AG08395 (cell line): Measurements from ENCODE around the gene EPHA10.
"Not testable (repeated sequence)": the region's sequence is repeated elsewhere in the genome, so short reads cannot be mapped to it uniquely, and the experiment has no call there.

Experiments used
- DNase-seq: peaks from one replicate; pipeline ENCODE4 v3.0.0; 2012; ENCODE audit warnings: mixed read lengths, low spot score

Gene EPHA10

DNA sequence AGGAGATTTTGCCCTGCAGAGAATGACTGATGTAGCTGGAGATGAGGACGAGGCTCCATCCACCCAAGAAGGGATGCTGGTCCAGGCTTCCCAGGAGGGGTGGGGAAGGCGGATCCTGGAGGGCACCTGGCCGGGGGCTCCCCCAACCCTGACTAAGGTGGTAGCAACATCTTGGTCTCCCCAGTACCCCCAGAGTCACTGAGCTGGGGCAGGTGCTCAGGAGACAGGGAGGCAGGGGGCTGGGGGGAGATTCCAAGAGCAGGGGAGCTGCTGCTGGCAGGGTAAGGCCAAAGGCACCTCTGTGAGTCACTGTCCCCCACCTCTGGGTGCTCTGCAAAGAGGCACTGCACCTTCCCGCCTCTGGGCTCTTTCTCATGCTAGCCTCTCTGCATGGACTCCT lies 48.6 kb downstream of the EPHA10 start:
- DNase-seq: no peak

DNA sequence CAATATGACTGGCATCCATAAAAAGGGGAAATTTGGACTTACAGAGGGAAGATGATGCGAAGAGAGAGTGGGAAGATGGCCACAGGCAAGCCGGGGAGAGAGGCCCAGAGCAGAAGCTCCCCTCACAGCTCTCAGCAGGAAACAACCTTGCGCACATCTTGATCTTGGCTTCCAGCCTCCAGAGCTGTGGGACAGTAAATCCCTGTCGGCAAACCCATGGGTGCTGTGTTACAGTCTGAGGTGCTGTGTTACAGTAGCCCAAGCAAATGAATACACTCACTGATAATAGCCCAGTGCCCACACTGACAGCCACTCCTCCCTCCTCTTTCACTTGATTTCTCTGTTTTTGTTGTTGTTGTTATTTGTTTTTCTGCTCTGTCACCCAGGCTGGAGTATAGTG lies 50.2 kb downstream of the EPHA10 start:
- DNase-seq: no peak

DNA sequence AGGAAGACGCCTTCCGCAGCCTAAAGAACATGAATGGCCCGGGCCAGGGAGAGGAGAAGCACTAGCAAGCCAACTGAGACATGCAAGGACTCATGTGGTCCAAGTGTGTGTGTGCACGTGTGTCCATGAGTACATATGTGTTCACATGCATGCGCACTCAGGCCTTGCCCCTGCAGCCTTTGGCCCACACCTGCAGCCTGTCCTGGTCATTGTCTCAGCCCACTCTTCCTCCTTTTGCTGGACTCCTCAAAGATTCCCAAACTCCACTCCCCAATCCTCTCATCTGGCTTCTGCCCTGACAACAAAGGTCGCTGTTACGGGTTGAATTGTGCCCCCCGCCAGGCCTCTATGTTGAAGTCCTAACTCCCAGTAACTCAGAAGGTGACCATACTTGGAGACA lies 50.7 kb downstream of the EPHA10 start:
- DNase-seq: no peak

DNA sequence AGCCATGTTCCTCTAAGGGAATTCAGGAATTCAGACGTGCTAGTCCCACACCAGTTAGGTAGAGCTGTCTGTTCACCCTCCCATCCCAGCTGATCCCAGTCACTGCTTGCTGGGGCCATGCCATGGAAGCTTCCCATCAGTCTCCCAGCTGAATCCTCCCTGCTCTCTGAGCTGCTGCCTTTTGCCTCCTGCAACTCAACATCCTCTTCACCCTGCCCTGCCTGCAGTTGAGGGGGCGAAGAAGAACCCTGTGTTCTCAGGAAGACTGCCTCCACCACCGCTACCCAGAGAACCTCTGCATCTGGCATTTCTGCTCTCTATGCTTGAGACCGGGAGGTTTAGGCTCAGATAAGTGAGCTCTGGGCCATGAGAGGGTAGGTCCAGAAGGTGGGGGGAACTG lies 56.4 kb downstream of the EPHA10 start:
- DNase-seq: no peak

DNA sequence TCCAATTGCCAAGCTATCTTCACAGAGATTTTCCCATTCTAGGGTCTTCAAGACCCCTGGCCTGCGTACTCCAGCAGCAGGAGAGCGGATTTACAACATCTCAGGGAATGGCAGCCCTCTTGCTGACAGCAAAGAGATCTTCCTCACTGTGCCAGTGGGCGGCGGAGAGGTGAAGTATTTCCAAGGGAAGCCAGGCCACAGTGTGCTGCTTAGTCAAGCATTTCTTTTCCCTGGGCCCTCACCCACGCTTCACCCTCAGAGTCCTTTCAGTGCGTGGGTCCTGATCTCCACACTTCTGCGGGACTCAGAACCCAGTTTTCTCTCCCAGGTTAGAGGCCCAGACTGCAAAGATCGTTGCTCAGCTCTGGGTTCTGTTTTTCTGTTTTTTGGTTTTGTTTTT lies 59.5 kb downstream of the EPHA10 start:
- no peak for DNase-seq

DNA sequence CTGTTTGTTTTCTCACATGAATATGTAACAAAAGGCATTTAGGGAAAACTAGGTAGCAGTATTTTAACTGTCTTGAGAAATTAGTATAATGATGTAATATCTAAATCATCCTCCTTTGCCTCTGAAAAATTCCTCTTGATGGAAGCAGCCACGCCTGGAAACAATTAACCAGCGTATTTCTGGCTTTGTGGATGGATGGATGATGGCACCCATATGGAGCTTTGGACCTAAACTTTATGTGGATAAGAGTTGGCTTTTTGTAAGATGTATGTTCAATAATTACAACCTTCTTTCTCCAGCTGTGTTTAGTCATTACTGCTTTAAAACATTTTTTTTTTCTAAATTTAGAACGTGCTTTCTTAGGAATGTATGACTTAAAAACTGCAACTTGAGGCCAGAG lies 60.0 kb downstream of the EPHA10 start:
- DNase-seq: peak; percentile 36

DNA sequence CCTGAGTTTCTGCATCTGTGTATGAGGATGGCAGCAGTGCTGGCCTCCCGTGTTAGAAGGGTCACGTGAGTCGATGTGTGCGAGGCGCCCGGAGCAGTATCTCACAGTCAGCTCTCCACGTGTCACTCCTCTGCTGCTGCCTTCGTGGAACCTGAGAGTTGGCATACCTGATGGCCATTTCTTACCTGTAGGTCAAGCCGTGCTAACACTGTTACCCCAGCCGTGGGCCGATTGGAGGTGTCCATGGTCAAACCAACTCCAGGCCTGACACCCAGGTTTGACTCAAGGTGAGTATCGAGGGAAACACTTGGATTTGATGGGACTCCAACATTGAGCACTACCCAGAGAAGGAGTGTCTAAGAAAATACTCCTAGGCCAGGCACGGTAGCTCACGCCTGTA lies 61.9 kb downstream of the EPHA10 start:
- no peak for DNase-seq

DNA sequence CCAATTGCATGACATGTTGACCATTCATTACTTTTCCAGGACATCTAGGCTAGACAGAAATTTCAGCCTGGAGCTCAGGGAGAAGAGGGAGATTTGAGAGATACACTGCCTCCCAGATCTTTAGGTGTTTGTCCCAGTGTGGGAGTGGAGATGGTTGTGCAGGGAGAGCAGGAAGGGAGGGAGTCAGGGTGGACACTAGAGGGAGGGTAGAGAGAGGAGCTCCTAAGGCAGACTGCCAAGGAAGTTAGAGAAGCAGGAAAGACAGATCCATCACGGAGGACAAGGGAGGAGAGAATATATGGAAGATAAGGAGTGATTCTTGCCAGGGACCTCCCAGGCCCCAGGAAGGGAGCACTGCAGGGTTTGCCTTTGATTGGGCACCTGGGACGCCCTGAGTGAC lies 63.9 kb downstream of the EPHA10 start:
- no peak for DNase-seq

DNA sequence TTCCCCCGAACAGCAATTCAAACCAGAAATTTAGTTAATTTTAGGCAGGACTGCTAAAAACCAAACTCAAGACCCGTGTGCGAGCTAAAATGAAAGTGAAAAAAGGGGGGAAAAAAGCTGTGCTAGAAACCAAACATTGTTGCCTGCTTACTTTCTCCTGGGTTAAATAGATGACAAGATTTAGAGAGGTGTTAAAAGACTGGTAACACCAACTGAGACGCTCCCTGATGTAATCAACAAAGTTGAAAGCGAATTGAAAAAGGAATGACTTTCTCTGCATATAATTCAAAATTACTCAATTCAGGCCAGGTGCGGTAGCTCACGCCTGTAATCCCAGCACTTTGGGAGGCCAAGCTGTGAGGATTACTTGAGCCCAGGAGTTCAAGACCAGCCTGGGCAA lies 65.8 kb downstream of the EPHA10 start:
- DNase-seq: no peak

DNA sequence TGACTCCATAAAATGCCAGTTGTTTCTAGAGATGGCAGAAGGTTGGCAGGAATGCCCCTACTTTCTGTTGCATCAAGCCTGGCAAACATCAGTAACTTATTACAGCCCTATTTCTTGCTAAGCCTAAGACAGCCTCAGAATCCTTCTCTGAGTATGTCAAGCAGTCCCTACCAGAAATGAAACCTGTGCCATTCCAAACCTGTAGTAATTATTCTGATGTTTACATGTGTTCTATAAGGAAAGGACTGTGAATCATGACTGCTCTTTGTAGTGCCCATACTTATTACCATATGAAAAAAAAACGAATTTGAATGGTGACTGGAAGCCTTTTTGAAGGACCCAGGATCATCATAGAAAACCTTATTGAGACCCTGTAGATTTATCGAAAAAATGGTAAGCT lies 67.2 kb downstream of the EPHA10 start:
- no peak for DNase-seq

DNA sequence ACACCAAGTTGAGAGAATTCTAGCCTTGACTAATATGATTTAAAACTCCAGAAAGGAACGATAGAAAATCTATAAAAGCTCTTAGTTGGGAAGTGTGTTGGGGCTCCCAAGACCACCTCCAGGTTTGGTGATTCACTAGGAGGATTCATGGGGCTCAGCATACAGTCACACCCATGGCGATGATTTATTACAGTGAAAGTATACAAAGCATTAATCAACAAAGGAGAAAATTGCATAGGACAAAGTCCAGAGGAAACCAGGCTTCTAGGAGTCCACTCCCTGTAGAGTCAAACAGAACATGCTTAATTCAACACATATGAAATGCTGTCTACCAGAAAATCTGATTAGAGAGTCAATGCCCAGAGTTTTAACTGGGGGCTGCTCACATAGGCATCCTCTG lies 67.8 kb downstream of the EPHA10 start:
- no peak for DNase-seq

DNA sequence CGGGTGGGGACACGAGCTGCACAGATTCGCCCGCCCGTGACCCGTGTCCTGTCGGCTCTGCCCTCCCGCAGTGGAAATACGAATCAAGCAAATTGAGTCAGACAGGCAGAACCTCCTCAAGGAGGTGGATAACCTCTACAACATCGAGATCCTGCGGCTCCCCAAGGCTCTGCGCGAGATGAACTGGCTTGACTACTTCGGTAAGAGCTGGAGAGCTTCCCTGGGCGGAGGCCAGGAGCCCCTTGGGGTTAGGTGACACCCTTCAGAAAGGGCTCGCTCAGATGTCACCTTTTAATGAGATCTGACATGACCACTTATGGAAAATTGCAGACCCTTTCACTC lies 72.1 kb downstream of the EPHA10 start:
- no peak for DNase-seq

DNA sequence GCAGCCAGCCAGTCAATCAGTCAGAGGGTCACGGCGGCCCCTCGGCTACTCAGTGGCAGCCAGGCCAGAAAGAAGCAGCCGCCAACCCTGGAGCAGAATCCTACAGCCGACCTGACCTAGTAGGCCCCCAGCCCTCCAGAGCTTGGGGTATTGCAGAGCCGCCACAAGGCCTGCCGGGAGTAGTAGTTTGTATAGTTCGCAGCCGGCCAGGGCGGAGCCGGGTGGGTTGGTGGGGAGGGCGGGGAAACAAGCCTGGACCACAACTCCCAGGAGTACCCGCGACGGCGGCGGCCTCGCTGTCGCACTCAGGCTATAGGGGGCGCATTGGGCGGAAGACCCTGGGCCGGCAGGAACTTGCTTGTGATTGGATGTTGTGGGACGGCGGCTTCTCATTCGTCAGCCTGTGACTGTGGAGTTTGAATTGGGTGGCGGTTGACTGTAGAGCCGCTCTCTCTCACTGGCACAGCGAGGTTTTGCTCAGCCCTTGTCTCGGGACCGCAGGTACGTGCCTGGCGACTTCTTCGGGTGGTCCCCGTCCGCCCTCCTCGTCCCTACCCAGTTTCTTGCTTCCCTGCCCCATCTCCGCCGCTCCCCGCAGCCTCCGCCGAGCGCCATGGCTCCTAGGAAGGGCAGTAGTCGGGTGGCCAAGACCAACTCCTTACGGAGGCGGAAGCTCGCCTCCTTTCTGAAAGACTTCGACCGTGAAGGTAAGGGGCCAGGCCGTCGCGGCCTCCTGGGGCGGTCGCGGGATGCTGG lies 72.7 kb downstream of the EPHA10 start, which contains the start of gene CDCA8:
Gene CDCA8, plus strand, starts transcription at position 439 of the 756 bp plus-strand sequence. Its CDS starts 175 bp downstream, at position 614.
- DNase-seq: peak; percentile 99

DNA sequence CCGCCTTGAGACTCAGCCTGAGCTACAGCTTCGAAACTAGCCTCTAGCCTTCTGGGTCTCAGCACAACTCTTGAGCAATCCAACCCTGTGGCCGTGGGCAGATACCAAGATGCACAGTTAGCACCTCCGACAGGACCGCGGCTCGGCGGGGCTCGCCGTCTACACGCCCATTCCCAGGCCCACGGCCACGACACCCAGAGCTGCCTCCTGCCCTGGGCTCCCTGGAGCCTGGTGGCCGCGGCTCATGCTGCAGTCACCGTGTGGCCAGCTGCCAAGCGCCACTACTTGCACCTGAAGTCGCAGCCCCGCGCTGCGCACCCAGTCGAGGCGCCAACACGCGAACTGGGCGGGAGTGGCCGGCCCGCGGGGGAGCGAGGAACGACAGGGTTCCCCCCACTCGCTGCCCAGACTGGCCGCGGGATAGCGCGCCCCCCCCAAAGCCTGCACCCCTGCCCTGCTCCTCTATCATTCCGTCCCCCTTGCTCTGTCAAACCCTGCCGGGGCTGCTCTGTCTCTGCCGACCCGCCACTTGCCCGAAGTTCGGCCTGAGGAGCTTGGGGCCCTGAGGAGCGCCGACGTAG lies 73.3 kb downstream of the EPHA10 start:
- DNase-seq: no peak

DNA sequence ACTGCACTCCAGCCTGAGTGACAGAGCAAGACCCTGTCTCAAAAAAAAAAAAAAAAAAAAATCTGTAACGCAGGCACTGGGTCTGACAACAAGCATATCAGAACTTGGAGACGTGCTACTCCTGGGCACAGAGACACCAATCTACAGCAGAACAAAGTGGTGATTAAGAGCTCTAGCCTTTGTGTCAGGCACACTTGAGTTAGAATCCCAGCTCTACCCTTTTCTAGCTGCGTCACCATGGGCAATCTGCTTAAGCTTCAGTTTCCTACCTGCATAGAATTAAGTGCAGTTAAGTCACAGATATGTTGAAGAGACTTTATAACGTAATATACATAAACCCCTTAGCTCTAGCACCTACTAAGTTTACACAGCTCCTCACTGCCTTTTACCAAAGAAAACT lies 76.0 kb downstream of the EPHA10 start:
- no peak for DNase-seq

DNA sequence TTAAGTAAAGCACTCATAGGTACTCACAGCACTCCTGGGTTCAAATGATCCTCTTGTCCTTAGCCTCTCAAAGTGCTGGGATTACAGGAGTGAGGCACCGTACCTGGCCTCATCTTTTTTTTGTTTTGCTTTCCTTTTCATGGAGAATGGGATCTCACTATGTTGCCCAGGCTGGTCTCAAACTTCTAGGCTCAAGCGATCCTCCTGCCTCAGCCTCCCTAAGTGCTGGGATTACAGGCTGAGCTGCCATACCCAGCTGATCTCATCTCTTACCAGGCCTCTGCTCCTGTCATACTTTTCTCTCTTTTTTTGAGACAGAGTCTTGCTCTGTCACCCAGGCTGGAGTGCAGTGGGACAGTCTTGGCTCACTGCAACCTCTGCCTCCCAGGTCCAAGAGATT lies 77.2 kb downstream of the EPHA10 start:
- DNase-seq: not testable (repeated sequence)

DNA sequence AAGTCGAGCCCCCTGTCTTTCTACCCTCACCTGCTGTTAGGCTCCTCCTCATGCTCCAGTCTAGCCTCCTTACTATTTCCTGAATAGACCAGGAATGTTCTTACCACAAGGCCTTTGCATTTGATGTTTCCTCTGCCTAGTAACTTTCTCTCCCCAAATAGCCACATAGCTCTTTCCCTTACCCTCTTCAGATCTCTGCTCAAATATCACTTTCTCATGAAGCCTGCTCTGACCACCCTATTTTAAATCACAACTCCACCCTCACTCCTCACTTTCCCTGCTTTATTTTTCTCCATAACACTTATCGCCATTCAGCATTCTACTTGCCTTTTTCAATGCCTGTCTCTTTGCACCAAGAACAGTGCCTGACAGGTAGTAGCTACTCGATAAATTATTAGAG lies 79.2 kb downstream of the EPHA10 start:
- DNase-seq: no peak

DNA sequence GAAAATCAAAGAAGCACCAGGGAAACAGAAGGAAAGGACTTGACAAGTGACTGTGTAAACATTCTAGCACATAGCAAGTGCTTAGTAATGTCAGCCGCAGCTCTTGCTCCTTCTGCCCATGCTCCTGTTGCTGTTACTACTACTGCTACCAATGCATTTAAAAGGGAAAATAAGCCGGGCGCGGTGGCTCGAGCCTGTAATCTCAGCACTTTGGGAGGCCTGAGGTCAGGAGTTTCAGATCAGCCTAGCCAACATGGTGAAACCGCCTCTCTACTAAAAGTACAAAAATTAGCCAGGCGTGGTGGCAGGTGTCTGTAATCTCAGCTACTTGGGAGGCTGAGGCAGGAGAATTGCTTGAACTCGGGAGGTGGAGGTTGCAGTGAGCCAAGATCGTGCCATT lies 80.7 kb downstream of the EPHA10 start:
- not testable (repeated sequence) for DNase-seq

DNA sequence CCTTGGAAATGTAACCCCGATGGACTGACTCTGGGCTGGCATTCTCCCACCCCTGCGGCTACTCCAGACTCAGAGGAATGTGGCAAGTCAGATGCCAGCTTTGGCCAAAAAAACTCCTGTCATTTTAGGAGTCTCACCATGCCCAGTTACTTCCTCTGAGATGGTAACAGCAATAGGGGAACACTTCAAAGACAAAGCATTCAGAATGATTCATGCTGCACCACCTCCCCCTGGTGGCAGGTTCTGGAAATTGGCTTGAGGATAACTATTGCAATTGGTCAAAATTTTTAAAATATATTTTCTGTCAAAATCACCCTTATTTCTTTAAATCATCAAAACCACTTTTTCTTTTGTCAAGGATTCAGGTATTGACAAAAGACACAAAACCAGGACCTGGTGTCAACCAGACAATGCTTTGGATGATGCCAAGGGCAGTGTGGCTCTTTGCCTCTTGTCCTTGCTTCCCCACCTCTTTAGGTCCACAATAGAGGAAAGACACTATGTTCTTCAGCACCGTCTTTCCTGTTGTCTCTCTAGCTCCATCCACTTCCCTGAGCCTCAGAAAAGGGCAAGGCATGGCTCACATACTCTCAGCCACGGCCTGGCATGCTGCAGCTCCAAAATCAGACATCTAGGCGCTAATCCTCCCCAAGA lies 82.5 kb downstream of the EPHA10 start:
- peak; percentile 77 for DNase-seq

DNA sequence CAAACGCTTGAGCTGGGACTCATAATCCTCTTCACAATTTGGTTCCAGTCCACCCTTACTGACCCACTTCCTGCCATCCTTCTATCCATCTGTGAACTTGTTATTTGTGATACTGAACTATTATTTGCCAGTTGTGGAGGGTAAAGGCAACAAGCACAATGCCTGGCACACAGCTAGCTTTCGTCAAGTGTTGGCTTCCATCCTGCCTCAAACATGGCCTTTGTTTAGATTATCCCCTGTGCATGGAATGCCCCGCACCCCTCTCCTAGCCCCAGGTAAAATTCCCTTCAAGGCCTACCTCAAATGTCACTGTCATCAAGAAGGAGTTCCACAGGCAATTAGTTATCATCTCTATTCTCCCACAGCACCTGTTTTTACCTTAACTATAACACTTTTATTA lies 84.0 kb downstream of the EPHA10 start:
- no peak for DNase-seq

DNA sequence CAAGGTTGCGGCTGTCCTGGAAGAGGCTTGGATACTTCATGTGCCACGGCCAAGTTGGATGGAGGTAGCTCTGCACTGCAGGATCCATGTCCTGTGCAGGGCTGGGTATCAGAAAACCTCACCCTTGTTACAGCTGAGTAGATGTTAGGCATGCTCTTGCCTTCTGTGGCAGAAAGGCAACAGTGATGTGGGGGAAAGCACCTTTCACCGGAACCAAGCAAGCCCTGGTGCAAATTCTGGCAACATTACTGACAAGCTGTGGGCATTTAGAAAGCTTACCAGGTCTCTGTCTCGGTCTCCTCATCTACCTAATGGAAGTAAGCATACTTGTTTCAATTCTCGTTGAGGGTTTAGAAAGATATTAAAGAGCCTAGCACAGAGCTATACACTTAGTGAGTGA lies 87.1 kb downstream of the EPHA10 start:
- no peak for DNase-seq

DNA sequence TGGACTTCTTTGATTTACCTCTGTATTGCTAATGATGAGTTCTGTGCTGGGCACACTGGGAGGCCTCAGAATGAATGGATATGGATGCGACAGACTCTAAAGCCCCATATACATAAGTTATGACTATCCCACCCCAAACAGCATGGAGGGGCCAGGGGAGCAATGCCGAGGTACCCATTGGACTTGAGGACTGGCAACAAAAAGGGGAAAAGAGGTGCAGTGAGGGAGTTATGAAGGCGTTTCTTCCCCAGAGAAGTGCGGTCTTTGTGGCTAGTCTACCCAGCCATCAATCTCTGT lies 87.8 kb downstream of the EPHA10 start:
- no peak for DNase-seq

DNA sequence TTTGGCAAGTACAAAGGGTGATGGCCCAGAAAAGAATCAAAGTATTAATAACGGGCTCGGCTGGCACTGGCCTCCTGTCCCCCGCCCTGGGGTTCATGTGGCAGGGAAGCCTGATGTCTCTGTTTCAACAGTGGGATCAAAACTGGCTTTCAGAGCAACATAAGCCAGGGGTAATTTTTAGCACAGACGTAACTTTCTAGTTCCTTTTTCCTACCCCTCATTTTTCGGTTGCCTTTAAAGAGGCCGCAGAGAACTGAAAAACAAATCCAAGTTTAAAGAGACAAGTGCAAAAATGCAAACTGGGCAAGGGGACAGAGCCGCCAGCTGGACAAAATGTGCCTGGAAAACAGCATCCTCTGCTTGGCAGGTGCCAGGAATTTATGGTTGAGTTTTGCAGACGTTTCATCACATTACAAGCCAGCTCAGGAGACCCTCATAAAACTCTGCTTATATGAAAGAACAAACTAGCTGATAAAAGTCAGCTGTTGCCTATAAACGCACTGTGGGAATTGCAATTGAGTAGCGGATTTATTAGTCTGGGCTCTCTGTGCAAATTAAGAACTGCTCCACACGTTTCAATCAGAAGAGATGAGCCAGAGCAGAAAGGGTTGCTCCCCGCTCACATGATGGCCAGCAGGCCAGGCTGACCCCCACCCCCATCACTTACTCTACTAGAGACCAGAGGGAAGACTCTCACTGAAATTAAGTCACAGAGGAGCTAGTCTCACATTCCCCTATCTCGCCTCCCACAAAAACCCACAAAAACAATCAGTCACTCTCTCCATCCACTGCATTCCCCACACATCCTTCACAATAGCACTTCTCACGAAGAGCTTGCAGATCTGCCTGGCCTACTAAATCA lies 88.4 kb downstream of the EPHA10 start:
- peak; percentile 22 for DNase-seq
